HepG2 (cell line): ENCODE results near the gene TMEM141. TPM values are rescaled to one million over a fixed set of nuclear protein-coding genes. Genes with fewer than 3 reads are reported as not detected.

Experiments used
- ATF3 ChIP-seq: sonication (generic); formaldehyde crosslinking; IDR thresholded peaks from 2 replicates; pipeline ENCODE4 v1.4.0; 2020; ENCODE audit warnings: missing genetic modification reagents
- BHLHE40 ChIP-seq: IDR thresholded peaks from 2 replicates; pipeline ENCODE4 v1.6.1; 2011; ENCODE audit warnings: low read length, improper control_type of control experiment
- GRHL1 ChIP-seq: sonication (generic); formaldehyde crosslinking; conservative IDR thresholded peaks from 2 replicates; pipeline ENCODE4 v1.8.0; 2022; ENCODE audit warnings: missing genetic modification reagents
- NBN ChIP-seq: fragments of 450-650 bp; conservative IDR thresholded peaks from 2 replicates; pipeline ENCODE4 v1.6.1; 2017
- NFRKB ChIP-seq: fragments of 450-650 bp; IDR thresholded peaks from 2 replicates; pipeline ENCODE4 v1.6.1; 2017
- PRPF4 ChIP-seq: fragments of 200-400 bp; formaldehyde crosslinking; IDR thresholded peaks from 2 replicates; pipeline ENCODE4 v1.6.1; 2016; ENCODE audit warnings: low read length, low read depth; ENCODE audit not compliant: poor library complexity, severe bottlenecking
- REXO4 ChIP-seq: sonication (generic); formaldehyde crosslinking; IDR thresholded peaks from 2 replicates; pipeline ENCODE4 v1.8.0; 2022; ENCODE audit warnings: missing genetic modification reagents, mild to moderate bottlenecking, borderline replicate concordance
- SATB2 ChIP-seq: sonication (generic); formaldehyde crosslinking; IDR thresholded peaks from 2 replicates; pipeline ENCODE4 v1.5.0; 2020; ENCODE audit warnings: missing genetic modification reagents
- SP140L ChIP-seq: sonication (generic); formaldehyde crosslinking; IDR thresholded peaks from 2 replicates; pipeline ENCODE4 v1.4.0; 2020; ENCODE audit warnings: missing genetic modification reagents, borderline replicate concordance
- TFDP1 ChIP-seq: IDR thresholded peaks from 2 replicates; pipeline ENCODE4 v1.6.1; 2016; ENCODE audit warnings: missing compliant biosample characterization, missing genetic modification reagents, borderline replicate concordance
- ZFP36 ChIP-seq: fragments of 150-350 bp; IDR thresholded peaks from 2 replicates; pipeline ENCODE4 v1.6.1; 2018; ENCODE audit warnings: borderline replicate concordance, low read length, low read depth; ENCODE audit not compliant: partially characterized antibody
- ZFP82 ChIP-seq: sonication (generic); formaldehyde crosslinking; IDR thresholded peaks from 2 replicates; pipeline ENCODE4 v1.5.1; 2020; ENCODE audit warnings: mild to moderate bottlenecking, missing genetic modification reagents, borderline replicate concordance
- ZNF12 ChIP-seq: sonication (generic); formaldehyde crosslinking; IDR thresholded peaks from 2 replicates; pipeline ENCODE4 v1.5.0; 2020; ENCODE audit warnings: missing genetic modification reagents
- ZNF234 ChIP-seq: sonication (generic); formaldehyde crosslinking; conservative IDR thresholded peaks from 2 replicates; pipeline ENCODE4 v1.5.1; 2020; ENCODE audit warnings: mild to moderate bottlenecking, missing genetic modification reagents
- ZNF292 ChIP-seq: sonication (generic); formaldehyde crosslinking; IDR thresholded peaks from 2 replicates; pipeline ENCODE4 v1.8.1; 2022; ENCODE audit warnings: mild to moderate bottlenecking, low read depth, missing genetic modification reagents, borderline replicate concordance
- ZNF543 ChIP-seq: sonication (generic); formaldehyde crosslinking; IDR thresholded peaks from 2 replicates; pipeline ENCODE4 v1.4.0; 2020; ENCODE audit warnings: mild to moderate bottlenecking, missing genetic modification reagents
- polyA plus RNA-seq, 8 experiments: library from polyadenylated mRNA; depleted of rRNA in 3 of 8; stranded (reverse) in 7 of 8; unstranded in 1 of 8; fragments of >200 nt; fragmentation: Illumina TruSeq in 4 of 8; extraction: Trizol in 4 of 8; gene quantifications; 2 replicates each; pipeline versions ENCODE4 v1.2.1 to v1.2.3, GENCODE V29; 2011 to 2016; ENCODE audit warnings: low read depth in 4 of 8, missing spikeins in 1 of 8, mixed read lengths in 1 of 8; ENCODE audit not compliant: insufficient read depth in 1 of 8
- total RNA-seq, 5 experiments: library from RNA; depleted of rRNA; stranded (reverse); fragments of >200 nt; fragmentation: Illumina TruSeq; extraction: Trizol; gene quantifications; 2 replicates each; pipeline ENCODE4 v1.2.3, GENCODE V29; 2016; ENCODE audit warnings: low read depth in 1 of 5
- TF ChIP-seq, protein P1 (sequence below): sonication (generic); formaldehyde crosslinking; conservative IDR thresholded peaks from 2 replicates; pipeline ENCODE4 v1.8.1; 2023; ENCODE audit warnings: missing genetic modification reagents
- TF ChIP-seq, protein P2 (sequence below): sonication (generic); formaldehyde crosslinking; IDR thresholded peaks from 2 replicates; pipeline ENCODE4 v1.8.1; 2022; ENCODE audit warnings: mild to moderate bottlenecking, missing genetic modification reagents
- TF ChIP-seq, protein P3 (sequence below): sonication (generic); formaldehyde crosslinking; IDR thresholded peaks from 2 replicates; pipeline ENCODE4 v1.4.0; 2020; ENCODE audit warnings: low read depth, mild to moderate bottlenecking, missing genetic modification reagents
- TF ChIP-seq, protein P4 (sequence below): sonication (generic); formaldehyde crosslinking; IDR thresholded peaks from 2 replicates; pipeline ENCODE4 v1.4.0; 2020; ENCODE audit warnings: missing genetic modification reagents, low read depth, mild to moderate bottlenecking, borderline replicate concordance

Gene TMEM141
- total and polyA plus RNA-seq, 2 of the 13 experiments (the other 11 are each of a cell fraction or from before 2014, with no cell fraction given) = 81.0 to 202 TPM

- no peak for TF ChIP-seq ATF3
- TF ChIP-seq REXO4 (CRISPR knock-in tag) = no peak
- no peak for TF ChIP-seq SATB2
- TF ChIP-seq ZNF543 (CRISPR knock-in tag) = 0 out of 2 replicates have a peak, but pooled peaks have one; percentile 66
- TF ChIP-seq ZFP82 (CRISPR knock-in tag) = no peak
- no peak for TF ChIP-seq GRHL1 (CRISPR knock-in tag)
- TF ChIP-seq ZFP36 = no peak
- TF ChIP-seq, protein P1, sequence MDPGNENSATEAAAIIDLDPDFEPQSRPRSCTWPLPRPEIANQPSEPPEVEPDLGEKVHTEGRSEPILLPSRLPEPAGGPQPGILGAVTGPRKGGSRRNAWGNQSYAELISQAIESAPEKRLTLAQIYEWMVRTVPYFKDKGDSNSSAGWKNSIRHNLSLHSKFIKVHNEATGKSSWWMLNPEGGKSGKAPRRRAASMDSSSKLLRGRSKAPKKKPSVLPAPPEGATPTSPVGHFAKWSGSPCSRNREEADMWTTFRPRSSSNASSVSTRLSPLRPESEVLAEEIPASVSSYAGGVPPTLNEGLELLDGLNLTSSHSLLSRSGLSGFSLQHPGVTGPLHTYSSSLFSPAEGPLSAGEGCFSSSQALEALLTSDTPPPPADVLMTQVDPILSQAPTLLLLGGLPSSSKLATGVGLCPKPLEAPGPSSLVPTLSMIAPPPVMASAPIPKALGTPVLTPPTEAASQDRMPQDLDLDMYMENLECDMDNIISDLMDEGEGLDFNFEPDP (CRISPR knock-in tag) = no peak
- TF ChIP-seq PRPF4 = no peak
- TF ChIP-seq, protein P2, sequence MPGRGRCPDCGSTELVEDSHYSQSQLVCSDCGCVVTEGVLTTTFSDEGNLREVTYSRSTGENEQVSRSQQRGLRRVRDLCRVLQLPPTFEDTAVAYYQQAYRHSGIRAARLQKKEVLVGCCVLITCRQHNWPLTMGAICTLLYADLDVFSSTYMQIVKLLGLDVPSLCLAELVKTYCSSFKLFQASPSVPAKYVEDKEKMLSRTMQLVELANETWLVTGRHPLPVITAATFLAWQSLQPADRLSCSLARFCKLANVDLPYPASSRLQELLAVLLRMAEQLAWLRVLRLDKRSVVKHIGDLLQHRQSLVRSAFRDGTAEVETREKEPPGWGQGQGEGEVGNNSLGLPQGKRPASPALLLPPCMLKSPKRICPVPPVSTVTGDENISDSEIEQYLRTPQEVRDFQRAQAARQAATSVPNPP (CRISPR knock-in tag) = no peak
- no peak for TF ChIP-seq NFRKB
- TF ChIP-seq BHLHE40 = no peak
- TF ChIP-seq, protein P3, sequence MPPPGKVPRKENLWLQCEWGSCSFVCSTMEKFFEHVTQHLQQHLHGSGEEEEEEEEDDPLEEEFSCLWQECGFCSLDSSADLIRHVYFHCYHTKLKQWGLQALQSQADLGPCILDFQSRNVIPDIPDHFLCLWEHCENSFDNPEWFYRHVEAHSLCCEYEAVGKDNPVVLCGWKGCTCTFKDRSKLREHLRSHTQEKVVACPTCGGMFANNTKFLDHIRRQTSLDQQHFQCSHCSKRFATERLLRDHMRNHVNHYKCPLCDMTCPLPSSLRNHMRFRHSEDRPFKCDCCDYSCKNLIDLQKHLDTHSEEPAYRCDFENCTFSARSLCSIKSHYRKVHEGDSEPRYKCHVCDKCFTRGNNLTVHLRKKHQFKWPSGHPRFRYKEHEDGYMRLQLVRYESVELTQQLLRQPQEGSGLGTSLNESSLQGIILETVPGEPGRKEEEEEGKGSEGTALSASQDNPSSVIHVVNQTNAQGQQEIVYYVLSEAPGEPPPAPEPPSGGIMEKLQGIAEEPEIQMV (CRISPR knock-in tag) = 0 out of 2 replicates have a peak, but pooled peaks have one; percentile 30
- TF ChIP-seq NBN = no peak
- no peak for TF ChIP-seq ZNF12 (CRISPR knock-in tag)
- TF ChIP-seq ZNF234 (CRISPR knock-in tag) = 0 out of 2 replicates have a peak, but pooled peaks have one; percentile 36
- TF ChIP-seq, protein P4, sequence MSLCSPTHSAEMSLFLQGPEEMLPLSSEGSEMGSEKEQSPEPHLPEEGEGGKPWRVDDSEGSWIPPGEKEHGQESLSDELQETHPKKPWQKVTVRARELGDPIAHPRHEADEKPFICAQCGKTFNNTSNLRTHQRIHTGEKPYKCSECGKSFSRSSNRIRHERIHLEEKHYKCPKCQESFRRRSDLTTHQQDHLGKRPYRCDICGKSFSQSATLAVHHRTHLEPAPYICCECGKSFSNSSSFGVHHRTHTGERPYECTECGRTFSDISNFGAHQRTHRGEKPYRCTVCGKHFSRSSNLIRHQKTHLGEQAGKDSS (CRISPR knock-in tag) = peak; percentile 69; the same call in 1 of the 2 replicates
- TF ChIP-seq TFDP1 (CRISPR knock-in tag) = no peak
- TF ChIP-seq ZNF292 (CRISPR knock-in tag) = no peak
- no peak for TF ChIP-seq SP140L (CRISPR knock-in tag)
These were observed 49.9 kb downstream of the TMEM141 start (continued) for GRCh38 chr9:136840877-136841645.
